Iris pigment epithelial cell (primary cell): ENCODE data around the gene ATE1.
"Not testable (repeated sequence)": the region's sequence is repeated elsewhere in the genome, so short reads cannot be mapped to it uniquely, and the experiment has no call there.

Experiments
- DNase-seq: peaks from one replicate; pipeline ENCODE4 v3.0.0-alpha.2; 2011; ENCODE audit warnings: low read depth

ATE1 gene

GRCh38 chr10:121927841-121928527 lies at the start of gene ATE1:
TSS of gene ATE1 (minus strand) at chr10:121928031. CDS start at chr10:121927949, 82 bp downstream.
- peak; percentile 91 for DNase-seq

DNA sequence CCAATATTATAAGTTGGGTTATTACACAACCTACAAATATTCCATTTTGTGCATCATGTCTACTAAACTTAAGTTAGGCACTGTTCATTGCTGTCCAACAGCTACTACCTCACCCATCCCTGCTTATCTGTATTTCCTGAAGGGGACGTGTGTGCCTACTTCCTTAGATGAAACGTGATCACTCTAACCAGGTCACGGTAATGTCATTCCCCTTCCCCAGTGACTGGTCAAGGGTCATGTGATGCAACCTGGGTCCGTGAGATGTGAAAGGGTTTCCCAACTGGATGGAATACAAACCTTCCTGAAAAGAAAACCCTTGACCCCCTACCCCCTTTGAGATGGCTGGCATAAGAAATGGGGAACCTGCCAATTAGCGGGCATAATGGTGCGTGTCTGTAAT lies 48.8 kb upstream of the ATE1 start:
- no peak for DNase-seq

DNA sequence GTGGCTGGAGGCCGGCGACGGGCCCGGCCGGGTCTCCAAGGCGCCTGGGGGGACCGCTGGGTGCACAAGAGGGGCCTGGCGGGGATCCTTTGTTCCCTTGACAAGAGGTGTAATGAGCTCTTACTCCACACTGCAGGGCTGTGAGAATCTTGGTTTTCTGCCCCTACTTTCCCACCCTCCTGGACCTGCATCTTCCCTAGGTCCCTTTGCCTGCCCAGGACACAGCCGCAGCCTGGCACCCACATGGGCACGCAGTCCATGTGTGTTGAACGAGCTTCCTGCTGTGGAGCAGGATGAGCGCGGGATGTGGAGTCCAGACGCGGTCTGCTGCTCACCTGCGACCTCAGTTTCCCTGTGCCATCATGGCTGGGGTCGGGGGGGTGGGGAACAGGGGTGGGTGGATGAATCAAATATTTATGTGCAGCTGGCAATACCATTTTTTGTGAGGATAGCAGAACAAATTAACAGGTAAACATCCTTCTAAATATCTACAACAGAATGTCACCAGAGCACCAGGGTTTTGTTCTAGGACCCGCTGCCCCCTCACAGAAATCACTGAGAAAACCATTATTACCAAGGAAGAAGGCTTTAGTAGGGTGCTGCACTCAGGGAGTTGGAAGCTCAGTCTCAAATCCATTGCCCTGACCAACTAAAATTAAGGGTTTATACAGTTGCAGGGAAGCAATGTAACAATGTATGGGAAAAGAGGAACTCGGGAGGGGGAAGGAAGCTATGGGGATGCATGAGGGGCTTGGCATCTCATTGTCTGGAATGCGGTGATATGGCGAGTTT lies 47.7 kb upstream of the ATE1 start:
- no peak for DNase-seq

DNA sequence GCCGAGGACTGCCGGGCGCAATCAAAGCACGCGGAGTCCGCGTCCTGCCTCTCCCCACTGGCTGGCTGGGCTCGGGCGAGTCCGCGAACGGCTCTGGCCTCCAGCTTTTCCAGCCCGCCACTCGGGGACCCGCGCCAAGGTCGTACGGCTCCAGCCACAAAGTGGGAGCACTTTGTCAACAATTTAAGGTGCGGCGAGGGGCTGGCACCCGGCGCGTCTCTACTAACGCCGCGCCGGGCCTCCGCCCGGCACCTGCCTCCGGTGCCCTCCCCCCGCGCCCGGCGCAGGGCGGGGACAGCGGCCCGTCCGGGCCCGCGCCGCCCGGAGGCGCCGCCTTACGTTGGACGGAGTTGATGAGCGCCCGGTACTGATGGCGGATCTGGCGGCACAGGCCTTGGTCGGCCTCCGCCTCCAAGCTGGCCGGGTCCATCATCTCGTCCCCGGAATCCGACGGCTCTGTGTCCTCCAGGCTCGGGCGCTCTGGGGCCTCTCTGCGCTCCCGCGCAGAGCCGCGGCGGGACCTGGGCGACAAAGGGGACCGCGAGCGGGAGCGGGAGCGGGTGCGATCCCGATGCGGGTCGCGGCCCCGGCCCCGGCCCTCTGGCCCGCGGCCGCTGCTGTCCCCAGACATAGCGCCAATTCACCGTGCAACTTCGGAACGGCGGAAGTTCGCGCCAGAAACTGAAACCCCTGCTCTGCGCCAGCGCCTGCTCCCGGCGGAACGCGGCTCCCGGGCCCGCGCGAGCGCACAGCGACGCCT lies 46.9 kb upstream of the ATE1 start, which contains the start of gene NSMCE4A:
Gene NSMCE4A (minus strand): TSS at position 683 of the 760 bp plus-strand sequence. CDS start 52 bp downstream, at position 631.
- peak; percentile 78 for DNase-seq

GRCh38 chr10:121974019-121974534 lies 46.2 kb upstream of the ATE1 start:
- DNase-seq = no peak

DNA sequence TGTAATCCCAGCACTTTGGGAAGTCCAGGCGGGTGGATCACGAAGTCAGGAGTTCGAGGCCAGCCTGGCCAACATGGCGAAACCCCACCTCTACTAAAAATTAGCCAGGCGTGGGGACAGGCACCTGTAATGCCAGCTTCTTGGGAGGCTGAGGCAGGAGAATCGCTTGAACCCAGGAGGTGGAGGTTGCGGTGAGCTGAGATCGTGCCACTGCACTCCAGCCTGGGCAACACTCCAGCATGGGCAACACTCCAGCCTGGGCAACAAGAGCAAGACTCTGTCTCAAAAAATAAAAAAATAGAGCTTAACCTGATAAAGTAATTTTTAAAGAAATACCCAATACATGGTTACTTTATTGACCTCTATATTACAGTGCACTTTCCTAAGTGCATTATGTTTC lies 41.3 kb upstream of the ATE1 start:
- not testable (repeated sequence) for DNase-seq

DNA sequence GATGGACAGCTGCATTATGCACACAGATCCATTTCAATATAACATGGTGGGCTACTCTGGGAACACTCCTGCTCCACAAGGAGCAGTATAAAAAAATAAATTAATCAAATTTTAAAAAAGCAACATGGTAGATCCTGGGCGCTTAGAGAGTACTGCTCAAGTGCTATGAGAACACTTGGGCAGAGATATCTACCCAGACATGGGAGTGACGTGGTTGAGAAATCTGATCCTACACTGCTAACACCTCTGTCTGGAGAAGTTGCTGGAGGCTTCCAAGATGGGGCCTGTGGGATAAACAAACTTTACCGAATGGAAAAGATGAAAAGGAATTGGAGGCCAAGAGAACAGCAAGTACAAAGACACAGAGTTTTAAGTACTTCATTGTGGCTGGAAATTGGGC lies 38.2 kb upstream of the ATE1 start:
- DNase-seq = no peak

DNA sequence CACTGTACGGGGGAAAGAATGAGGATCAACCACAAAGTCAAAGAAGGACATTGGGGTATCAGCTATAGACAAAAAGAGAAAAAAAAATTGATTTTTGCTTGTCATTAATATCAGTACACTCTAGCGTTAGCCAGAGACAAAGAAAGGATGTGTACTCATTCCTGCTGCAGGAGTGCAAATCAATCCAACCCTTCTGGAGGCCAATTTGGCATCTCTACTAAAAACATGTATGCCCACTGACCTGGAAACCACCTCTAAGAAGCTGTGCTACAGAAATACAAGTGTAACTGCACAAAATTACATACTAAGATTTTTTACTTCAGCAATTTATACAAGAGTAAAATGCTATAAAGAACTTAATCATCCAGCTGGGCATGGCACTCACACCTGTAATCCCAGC lies 33.6 kb upstream of the ATE1 start:
- DNase-seq = no peak

- no peak for DNase-seq
Observed at GRCh38 chr10:121959671-121960070, 31.8 kb upstream of the ATE1 start.

GRCh38 chr10:121956111-121957061 lies 28.6 kb upstream of the ATE1 start:
- peak; percentile 86 for DNase-seq

DNA sequence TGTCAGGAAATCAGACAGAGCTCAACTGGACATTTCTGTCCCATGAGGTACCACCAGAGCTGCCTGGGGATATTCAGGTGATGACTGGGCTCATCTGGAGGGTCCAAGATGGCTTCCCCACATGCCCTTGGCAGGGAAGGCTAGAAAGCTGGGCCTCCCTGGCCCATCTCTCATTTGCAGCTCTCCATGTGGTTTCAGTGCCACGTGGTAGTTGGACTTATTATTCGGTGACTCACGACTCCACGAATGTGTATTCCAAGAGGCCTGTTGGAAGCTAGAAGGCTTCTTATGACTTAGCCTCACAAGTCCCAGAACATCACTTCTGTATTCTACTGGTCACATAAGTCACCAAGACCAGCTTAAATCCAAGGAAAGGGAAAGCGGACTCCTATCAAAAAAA lies 24.4 kb upstream of the ATE1 start:
- DNase-seq = peak; percentile 14

DNA sequence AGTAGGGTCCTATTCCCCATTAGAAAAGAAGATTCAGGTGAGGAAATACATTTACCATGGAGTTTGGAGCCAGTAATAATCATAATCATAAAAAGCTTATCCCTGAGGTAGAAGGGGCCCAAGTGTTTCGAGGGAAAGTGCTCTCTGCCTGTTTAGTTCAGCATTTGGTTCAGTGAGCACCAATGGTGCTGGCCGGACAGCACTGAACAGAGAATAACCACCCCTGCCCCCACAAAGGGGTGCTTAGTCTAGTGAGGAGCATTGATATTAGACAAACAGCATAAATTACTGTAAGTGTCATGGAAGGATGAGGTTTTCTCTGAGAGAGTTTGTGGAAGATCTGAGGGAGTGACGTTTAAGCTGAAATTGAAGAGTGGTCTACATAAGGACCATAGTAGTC lies 21.6 kb upstream of the ATE1 start:
- DNase-seq = no peak

- no peak for DNase-seq
Observed at GRCh38 chr10:121949049-121949448, 21.2 kb upstream of the ATE1 start.

DNA sequence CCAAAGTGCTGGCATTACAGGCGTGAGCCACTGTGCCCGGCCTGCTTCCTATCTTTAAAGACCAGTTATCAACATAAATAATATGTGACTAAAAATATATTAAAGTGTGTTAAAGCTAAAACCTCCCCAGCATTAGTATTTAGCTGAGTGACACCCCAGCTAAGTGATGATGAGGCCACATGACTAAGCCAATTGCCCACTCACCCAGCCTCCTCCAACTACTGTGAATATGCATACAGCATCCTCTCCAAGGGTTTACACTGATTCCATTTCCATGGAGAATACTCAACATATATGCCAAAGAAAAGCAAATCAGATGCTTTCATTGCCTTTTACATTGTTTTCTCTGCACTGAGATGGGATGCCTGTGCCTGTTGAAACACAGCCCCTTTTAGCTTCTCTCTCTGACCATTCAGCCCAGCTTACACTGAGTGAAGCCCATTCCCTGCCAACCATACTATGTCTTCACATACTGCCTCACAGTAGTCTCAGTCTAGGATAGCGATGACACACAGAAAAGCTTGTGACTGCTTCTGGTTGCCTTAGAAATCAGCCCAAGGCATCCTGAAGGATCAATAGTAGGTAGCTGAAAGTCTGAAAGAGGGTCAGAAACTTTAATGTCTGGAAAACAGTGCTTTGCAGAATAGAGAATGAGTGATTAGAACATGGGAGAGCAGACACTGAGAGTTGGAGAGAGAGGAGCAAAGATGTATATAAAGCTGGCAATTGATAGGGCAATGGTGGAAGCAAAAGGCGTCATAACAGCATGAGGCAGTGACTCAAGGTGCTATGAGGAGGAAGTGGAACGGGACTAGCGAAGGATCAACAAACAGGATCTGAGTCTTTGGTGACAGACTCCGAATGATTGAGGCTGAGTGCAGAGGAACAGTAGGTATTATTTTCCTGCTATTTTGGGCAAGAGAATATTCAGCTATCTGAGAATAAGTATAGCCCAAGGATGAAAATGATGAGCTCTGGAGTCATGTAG lies 19.8 kb upstream of the ATE1 start:
- no peak for DNase-seq

GRCh38 chr10:121942749-121943416 lies 15.1 kb upstream of the ATE1 start:
- DNase-seq = peak; percentile 91

GRCh38 chr10:121941532-121941931 lies 13.7 kb upstream of the ATE1 start:
- no peak for DNase-seq

DNA sequence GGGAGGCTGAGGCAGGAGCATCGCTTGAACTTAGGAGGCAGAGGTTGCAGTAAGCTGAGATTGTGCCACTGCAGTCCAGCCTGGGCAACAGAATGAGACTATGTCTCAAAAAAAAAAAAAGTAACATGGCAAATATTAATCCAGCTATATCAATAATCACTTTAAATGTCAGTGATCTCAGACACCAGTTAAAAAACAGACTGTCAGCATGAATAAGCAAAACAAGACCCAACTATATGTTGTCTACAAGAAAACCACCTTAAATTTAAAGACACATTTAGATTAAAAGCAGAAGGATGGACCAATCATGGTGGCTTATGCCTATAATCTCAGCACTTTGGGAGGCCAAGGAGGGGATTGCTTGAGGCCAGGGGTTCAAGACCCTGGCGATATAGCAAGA lies 8.5 kb upstream of the ATE1 start:
- DNase-seq = no peak

DNA sequence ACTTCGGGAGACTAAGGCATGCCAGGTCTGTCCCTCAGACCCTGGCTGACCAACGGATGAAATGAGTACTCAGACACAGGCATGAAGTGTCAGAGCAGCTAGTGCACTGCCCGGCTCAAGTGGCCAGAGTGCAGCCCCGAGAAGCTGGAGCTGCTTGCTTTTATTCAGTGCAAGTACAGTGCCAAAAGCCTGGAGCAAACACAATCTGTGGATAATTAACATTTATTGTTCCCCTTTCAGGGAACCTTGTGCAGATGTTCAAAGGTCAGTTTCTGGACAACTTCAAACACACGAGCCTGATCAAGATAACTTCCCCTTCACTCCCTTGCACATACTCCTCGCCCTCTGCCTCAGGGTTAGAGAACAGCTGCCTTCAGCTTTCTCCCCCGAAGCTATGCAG lies 7.9 kb upstream of the ATE1 start:
- DNase-seq = no peak

DNA sequence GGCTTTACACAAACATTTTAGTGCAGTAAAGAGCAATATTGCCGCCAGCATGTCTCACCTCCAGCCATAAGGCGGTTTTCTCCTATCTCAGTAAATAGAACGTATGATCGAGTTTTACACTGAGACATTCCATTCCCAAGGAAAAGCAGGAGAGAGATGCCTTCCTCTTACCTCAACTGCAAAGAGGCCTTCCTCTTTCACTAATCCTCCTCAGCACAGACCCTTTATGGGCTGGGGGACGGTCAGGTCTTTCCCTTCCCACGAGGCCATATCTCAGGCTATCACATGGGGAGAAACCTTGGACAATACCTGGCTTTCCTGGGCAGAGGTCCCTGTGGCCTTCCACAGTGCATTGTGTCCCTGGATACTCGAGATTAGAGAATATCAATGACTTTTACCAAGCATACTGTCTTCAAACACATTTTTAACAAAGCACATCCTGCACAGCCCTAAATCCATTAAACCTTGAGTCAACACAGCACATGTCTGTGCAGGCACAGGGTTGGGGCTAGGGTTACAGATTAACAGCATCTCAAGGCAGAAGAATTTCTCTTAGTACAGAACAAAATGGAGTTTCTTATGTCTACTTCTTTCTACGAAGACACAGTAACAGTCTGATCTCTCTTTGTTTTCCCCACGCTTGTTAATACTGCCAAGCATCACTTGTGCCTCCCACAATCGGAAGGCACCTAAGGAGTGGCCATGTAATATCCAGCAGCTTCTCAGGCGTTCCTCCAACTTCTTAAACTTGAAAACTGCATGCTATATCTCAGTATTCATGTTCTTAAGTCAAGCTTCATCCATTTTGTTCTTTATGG lies 2.6 kb upstream of the ATE1 start:
- DNase-seq = not testable (repeated sequence)
